Measurements from ENCODE around the gene ZNF582.

The ZNF582 gene

DNA sequence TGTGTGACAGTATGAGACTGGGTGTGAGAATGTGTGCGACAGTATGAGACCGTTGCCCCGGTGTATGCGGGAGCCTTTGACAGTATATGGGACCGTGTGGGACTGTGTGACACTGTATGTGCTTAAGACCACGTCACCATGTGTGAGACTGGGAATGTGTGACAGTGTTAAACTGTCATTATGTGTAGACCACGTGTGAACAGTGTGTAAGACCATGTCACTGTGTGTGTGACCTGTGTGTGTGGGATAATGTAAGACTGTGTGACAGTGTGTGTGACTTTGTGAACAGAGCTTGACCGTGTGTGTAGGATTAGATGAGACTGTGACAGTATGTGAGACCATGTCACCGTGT is 11.3 kb upstream of the ZNF582 start:
- no peak overlapping the region for H3K27ac ChIP-seq
- in situ Hi-C loops (cut with HindIII; ENCODE audit: low pct_ligation_motif_present, low sequenced_read_pairs): no loop called here
- no peak for DNase-seq

DNA sequence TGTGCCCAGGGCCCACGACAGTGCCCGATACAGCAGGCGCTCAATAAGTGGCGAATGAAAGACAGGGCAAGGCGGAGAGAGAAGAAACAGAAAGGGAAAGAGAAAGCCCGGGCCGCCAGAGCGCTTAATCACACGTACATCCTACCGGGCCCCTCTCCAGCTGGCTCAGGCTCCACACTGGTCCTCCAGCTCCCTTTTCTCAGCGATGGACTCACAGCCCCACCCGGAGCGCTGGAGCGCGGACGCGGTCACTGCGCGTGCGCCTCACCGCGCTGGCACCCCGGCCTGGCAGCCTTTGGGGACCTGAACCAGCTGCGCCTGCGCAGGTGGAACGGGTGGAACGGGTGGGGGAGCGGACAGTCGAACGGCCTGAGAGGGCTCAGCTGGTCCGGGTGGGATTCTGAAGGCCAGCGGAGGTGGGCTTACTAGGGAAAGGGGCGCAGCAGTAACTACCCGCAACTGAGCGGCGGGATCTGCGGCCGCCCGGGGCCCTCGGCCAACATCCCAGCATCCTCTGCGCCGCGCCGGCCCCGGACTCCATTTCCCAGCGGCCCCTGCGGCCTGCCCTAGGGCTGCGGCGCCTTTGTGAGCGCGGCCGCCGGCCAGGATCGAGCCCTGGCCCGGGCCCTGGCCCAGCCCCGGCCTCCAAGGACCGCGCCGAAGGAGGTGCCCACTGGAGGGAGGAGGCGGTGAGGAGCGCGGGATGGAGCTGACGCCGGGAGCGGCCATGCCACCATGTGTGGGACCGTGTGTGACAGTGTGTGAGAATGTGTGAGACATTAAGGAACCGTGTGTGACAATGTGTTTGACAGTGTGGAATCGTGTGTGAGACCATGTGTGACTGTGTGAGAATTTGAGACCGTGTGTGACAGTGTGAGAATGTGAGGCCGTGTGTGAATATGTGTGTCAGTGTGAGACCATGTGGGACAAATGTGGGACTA is 10.7 kb upstream of the ZNF582 start, which contains the start of gene ZNF583:
Gene ZNF583, plus strand, starts transcription at position 569 of the 941 bp plus-strand sequence. CDS start 2,783 bp downstream, outside the sequence.
- Histone ChIP-seq H3K27me3 (replicated peaks) (no peaks in the 10 kb centered on the region), H3K27ac (peak within 1 kb of the TSS; percentile 96), H3K36me3 (replicated peaks) (peaks cover 9% of the 10 kb centered on the region), H3K4me3 (ENCODE audit: low read depth, low read length) (peak within 1 kb of the TSS; percentile 95)
- in situ Hi-C loops (cut with HindIII; ENCODE audit: low pct_ligation_motif_present, low sequenced_read_pairs): no loop called here
- TF ChIP-seq, protein P1, sequence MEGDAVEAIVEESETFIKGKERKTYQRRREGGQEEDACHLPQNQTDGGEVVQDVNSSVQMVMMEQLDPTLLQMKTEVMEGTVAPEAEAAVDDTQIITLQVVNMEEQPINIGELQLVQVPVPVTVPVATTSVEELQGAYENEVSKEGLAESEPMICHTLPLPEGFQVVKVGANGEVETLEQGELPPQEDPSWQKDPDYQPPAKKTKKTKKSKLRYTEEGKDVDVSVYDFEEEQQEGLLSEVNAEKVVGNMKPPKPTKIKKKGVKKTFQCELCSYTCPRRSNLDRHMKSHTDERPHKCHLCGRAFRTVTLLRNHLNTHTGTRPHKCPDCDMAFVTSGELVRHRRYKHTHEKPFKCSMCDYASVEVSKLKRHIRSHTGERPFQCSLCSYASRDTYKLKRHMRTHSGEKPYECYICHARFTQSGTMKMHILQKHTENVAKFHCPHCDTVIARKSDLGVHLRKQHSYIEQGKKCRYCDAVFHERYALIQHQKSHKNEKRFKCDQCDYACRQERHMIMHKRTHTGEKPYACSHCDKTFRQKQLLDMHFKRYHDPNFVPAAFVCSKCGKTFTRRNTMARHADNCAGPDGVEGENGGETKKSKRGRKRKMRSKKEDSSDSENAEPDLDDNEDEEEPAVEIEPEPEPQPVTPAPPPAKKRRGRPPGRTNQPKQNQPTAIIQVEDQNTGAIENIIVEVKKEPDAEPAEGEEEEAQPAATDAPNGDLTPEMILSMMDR (IDR thresholded peaks at IDR 0.05; ENCODE audit: low read depth, low read length, missing control alignments): no peak
- peak; percentile 95 for DNase-seq

More for the DNA sequence above, 11.3 kb upstream of the ZNF582 start:
- TF ChIP-seq, protein P1 (IDR thresholded peaks at IDR 0.05; ENCODE audit: low read depth, low read length, missing control alignments): no peak
- no peaks in the 10 kb centered on the region for H3K27me3 ChIP-seq (replicated peaks)
- peak overlapping the region; percentile 95 for H3K4me3 ChIP-seq (ENCODE audit: low read depth, low read length)
- peaks cover 15% of the 10 kb centered on the region for H3K36me3 ChIP-seq (replicated peaks)

DNA sequence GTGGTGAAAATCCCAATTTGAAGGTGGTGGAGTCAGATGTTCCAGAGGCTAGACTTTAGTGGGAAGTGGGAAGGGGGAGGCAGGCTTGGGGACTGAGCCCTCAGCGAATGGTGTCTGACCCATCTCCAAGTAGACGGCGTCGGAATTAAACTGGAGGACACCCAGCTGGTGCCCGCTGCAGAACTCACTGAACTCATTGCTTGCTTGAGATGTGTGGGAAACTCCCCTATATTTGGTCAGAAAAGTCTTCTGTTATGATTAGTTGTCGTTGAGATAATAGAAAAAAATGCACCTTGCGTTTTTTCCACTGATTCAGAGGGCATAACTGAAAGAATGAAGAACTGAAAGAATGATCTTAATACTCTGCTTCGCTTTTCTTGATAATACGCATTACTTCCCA is 9.9 kb upstream of the ZNF582 start:
- in situ Hi-C loops (cut with HindIII; ENCODE audit: low pct_ligation_motif_present, low sequenced_read_pairs): no loop called here
- no peak for DNase-seq
- H3K4me3 ChIP-seq (ENCODE audit: low read depth, low read length): peak overlapping the region; percentile 95
- no peaks in the 10 kb centered on the region for H3K27me3 ChIP-seq (replicated peaks)
- H3K36me3 ChIP-seq (replicated peaks): peaks cover 4% of the 10 kb centered on the region
- TF ChIP-seq, protein P1 (IDR thresholded peaks at IDR 0.05; ENCODE audit: low read depth, low read length, missing control alignments): no peak
- peak overlapping the region; percentile 96 for H3K27ac ChIP-seq

DNA sequence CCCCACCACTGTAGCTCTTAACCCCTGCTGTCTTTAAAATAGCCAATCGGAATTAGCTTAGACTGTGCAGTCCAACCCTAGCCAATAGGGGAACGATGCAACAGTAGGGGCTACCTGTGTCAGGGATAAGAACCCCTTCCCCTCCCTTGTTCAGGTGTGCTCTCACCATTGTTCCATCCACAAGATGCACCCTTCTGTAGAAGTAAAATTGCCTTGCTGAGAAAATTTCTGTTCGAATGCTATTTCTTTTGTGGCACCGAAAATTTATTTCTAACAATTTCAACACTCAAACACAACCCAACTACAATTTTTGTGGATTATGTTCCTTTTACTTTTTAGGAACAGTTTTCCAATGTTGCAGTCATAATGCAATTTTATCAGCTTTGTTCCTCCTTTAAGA is 7.2 kb upstream of the ZNF582 start:
- in situ Hi-C loops (cut with HindIII; ENCODE audit: low pct_ligation_motif_present, low sequenced_read_pairs): no loop called here
- Histone ChIP-seq H3K4me3 (ENCODE audit: low read depth, low read length) (no peak overlapping the region), H3K27me3 (replicated peaks) (no peaks in the 10 kb centered on the region), H3K36me3 (replicated peaks) (no peaks in the 10 kb centered on the region), H3K27ac (no peak overlapping the region)
- no peak for DNase-seq
- TF ChIP-seq, protein P1 (IDR thresholded peaks at IDR 0.05; ENCODE audit: low read depth, low read length, missing control alignments): no peak

DNA sequence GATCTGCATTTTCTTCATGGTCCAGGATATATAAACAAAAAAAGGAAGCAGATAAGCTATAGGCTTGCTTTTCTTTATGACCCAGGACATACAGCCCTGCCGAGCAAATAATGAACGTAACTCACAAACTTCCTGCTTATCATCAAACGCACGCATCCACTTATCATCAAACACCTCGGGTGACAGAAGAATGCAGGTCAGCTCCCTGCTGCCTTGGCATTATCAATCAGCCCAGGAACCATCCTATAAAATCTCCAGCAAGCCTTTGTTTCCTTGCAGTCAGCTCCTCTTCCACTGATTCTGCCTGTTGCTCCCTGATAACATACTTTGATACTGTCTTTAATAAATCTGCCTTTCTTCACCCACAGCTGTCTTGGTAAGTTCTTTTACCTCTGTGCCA is 5.5 kb upstream of the ZNF582 start:
- Histone ChIP-seq H3K36me3 (replicated peaks) (no peaks in the 10 kb centered on the region), H3K27ac (no peak overlapping the region), H3K4me3 (ENCODE audit: low read depth, low read length) (no peak overlapping the region), H3K27me3 (replicated peaks) (no peaks in the 10 kb centered on the region)
- no peak for DNase-seq
- TF ChIP-seq, protein P1 (IDR thresholded peaks at IDR 0.05; ENCODE audit: low read depth, low read length, missing control alignments): no peak
- in situ Hi-C loops (cut with HindIII; ENCODE audit: low pct_ligation_motif_present, low sequenced_read_pairs): no loop called here
